ENCODE measurements around the gene POLD2.

- TF ChIP-seq CTCF (IDR thresholded peaks at IDR 0.05) (no peak), EP300 (IDR thresholded peaks at IDR 0.05) (no peak), POLR2A (IDR thresholded peaks at IDR 0.05) (no peak)
Measured at GRCh38 chr7:44107961-44108767, 15.2 kb downstream of the POLD2 start.
